Activated CD4-positive, alpha-beta T cell treated with anti-CD3 and anti-CD28 coated beads, Interleukin-2, Interleukin-6, amounts not matched to agents 100 ng/mL and 50 ng/mL, durations not matched to agents 16 hours and 8 hours (primary cell): Measurements from ENCODE around the gene MTCL3.
A peak's percentile ranks its signal among the peaks of the same experiment; 100 is the strongest.

Source experiments
- DNase-seq: peaks from one replicate; pipeline ENCODE4 v3.0.0-alpha.2; 2020

The MTCL3 gene

DNA sequence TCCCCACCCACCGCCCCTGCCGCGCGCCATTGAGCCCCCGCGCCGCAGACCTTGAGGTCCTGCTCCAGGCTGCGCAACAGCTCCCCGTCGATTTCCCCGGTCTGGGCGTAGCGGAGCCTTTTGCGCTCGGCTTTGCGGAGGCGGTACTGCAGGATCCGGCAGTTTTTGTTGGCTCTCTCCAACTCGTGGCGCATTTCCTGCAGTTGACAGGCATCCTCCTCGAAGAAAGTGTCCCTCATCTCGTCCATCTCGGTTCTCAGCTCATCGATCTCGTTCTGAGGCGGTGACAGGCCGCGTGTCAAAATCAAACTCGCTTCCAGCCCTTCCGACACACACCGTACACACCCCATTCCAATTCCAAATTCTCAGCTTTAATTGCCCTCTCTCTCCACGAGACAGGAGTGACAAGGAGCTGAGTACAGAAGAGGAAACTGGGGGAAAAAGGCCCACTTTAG, 4.3 kb downstream of the MTCL3 start:
- peak; percentile 73 for DNase-seq

DNA sequence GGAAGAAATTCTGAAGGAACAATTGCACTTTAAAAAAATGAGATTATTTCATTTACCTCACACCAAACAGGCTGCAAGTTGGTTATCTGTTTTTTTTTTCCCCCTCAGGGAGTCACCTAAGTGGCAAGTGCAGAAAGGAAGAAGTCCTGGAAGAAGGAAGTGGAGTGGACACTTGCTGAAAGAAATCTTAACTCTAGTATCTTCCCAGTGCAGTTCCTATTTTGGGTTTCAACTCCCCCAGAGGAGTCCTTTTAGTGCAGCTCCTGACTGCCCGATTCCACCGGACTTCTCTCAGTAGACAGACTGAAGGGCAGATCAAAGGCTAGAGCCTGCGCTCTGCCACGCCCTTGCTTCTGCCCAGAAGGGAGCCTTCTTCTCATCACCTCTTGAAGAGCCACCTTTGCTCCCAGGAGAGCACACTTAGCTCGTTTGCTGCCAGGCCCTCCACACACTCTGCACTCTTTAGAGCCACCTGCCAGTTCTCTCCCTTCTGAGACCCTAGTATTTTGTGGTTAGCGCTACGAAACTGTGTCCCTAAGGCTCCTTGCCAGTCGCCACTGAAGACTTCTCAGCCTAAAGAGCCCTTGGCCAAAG, 4.9 kb downstream of the MTCL3 start:
- DNase-seq = peak; percentile 2

DNA sequence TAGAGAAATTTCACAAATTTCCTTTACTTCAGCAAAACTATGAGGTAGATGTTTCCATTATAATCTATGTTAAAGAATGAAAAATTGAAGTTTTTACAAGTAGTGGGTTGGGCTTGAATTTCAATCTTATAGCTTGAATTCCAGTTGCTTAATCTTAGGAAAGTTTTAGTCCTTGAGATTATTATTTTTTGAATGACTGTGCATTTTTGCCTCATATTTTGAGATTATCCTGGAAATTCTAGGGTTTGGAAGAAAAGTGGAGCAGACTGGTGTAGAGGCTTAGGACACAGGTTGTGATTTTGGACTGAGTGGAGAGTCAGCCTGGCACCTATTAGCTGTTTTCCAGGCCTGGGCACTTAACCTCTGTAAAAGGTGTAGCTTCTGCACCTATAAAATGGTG, 5.7 kb downstream of the MTCL3 start:
- DNase-seq = no peak

DNA sequence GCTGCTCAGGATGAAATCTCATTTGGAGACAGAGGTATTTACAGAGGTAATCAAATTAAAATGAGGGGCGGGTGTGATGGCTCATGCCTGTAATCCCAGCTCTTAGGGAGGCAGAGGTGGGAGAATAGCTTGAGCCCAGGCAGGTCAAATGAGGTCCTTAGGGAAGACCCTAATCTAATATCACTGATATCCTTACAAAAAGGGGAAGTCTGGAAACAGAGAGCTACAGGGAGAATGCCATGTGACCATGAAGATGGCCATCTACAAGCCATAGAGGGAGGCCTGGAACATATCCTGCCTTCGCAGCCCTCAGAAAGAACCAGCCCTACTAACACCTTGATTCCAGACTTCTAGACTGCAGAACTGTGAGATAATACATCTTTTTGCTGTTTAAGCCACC, 8.3 kb downstream of the MTCL3 start:
- DNase-seq = no peak

DNA sequence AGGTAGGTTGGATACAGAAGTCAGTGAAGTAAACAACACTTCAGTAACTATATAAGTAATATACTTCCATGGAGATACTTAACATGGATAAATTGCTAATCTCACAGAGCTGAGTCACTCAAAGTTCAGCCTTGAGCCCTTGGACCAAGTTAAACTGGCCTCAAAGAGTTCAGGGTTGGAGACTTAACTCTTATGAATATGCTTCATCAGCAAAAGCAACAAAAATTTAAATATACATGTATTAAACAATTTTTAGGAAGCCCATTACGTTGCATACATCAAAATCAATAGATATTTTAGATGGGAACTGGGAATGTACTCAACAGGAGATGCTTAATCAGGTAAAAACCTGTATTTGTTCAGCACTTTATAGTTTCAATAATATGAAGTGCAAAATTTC, 12.2 kb downstream of the MTCL3 start:
- no peak for DNase-seq

- DNase-seq = no peak
Observed at GRCh38 chr6:127503022-127503421, 16.1 kb downstream of the MTCL3 start.

GRCh38 chr6:127497410-127497809, 21.7 kb downstream of the MTCL3 start:
- no peak for DNase-seq

DNA sequence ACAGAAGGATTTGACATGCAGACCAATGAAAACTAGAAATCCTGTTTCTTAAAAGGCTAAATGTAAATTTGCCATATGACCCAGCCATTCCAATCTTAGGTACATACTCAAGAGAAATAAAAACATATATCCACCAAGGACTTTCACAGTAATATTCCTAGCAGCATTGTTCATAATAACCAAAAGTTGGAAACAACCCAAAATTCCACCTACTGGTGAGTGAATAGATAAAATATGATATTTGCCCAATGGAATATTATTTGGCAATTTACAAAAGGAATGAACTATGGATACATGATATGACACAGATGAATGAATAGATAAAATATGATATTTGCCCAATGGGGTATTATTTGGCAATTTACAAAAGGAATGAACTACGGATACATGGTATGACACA, 22.7 kb downstream of the MTCL3 start:
- no peak for DNase-seq

- no peak for DNase-seq
Observed at GRCh38 chr6:127494240-127494767, 24.8 kb downstream of the MTCL3 start.

- no peak for DNase-seq
Observed at GRCh38 chr6:127489248-127489647, 29.9 kb downstream of the MTCL3 start.

- DNase-seq = no peak
Observed at GRCh38 chr6:127486934-127487333, 32.2 kb downstream of the MTCL3 start.

- peak; percentile 78 for DNase-seq
Observed at GRCh38 chr6:127484212-127484863, 34.8 kb downstream of the MTCL3 start.

- no peak for DNase-seq
Observed at GRCh38 chr6:127483399-127484055, 35.6 kb downstream of the MTCL3 start.

DNA sequence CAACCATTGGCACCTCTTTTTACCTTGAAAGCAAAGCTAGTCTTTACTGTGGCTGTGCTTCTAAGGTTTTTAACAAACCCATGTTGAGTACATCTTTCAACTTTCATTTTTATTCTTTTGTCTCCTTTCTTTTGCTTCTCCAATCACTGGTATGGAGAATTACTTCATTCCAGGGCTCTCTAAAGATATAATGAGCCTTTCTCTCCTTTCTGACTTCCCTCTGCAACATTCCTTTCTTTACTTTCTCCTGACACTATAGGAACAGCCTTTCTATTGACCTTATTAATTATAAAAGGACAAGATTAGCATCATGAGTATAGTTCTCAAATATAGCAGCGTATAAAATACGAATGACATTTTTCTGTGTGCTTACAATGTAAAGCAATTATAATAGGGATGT, 36.8 kb downstream of the MTCL3 start:
- DNase-seq = no peak

DNA sequence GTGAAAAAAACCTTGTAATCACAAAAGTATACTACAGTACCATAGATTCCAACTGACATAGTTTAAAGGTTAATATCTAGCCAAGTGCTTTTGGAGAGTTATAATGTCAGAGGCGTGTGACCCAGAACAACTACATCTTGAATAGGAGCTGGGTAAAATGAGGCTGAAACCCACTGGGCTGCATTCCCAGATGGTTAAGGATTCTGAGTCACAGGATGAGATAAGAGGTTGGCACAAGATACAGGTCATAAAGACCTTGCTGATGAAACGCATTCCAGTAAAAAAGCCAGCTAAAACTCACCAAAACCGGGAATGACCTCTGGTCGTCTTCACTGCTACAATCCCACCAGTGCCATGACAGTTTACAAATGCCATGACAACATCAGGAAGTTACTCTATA, 37.5 kb downstream of the MTCL3 start:
- no peak for DNase-seq

GRCh38 chr6:127481111-127481510, 38.0 kb downstream of the MTCL3 start:
- DNase-seq = no peak

DNA sequence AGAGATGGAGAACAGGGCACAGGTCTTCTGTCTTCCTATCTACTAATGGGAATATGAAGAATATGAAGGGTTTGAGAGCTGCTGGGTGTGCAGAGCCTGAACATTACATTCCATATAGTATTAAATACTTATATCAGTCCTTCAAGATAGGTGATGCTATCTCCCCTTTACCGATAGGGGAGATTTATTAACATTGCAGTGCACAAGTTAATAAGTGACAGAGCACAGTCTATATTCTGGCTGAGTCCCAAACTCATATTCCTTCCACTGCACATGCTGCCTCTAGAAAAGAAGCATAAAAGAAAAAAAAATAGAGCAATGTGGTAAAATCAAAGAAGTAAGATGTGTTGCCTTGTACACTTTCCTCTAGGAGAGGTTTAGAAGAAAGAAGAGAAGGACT, 41.5 kb downstream of the MTCL3 start:
- no peak for DNase-seq

- DNase-seq = no peak
Observed at GRCh38 chr6:127475823-127476176, 43.3 kb downstream of the MTCL3 start.

GRCh38 chr6:127475135-127475822, 43.9 kb downstream of the MTCL3 start:
- DNase-seq = no peak

- DNase-seq = no peak
Observed at GRCh38 chr6:127471379-127472255, 47.5 kb downstream of the MTCL3 start.

DNA sequence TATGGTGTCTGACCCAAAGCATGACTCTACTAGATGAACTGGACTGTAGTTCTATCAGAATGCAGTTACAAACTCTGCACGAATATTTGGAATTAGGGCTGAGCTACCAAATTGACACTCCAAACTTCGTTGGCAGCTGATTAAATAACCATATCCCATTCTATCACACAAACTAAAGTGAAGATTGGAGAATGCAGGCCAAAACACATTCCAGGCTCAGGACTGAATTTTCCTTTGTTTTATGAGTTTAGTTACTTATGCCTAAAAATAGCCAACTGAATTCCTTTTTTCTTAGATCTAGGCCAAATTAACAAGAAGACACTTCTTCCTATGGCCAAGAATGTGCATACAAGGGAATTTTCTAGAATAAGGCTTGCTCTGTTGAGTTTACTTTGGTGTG, 50.2 kb downstream of the MTCL3 start:
- DNase-seq = no peak

- DNase-seq = no peak
Observed at GRCh38 chr6:127466416-127466815, 52.7 kb downstream of the MTCL3 start.
